ENCODE results near the gene LUM.

- TF ChIP-seq, protein P1, sequence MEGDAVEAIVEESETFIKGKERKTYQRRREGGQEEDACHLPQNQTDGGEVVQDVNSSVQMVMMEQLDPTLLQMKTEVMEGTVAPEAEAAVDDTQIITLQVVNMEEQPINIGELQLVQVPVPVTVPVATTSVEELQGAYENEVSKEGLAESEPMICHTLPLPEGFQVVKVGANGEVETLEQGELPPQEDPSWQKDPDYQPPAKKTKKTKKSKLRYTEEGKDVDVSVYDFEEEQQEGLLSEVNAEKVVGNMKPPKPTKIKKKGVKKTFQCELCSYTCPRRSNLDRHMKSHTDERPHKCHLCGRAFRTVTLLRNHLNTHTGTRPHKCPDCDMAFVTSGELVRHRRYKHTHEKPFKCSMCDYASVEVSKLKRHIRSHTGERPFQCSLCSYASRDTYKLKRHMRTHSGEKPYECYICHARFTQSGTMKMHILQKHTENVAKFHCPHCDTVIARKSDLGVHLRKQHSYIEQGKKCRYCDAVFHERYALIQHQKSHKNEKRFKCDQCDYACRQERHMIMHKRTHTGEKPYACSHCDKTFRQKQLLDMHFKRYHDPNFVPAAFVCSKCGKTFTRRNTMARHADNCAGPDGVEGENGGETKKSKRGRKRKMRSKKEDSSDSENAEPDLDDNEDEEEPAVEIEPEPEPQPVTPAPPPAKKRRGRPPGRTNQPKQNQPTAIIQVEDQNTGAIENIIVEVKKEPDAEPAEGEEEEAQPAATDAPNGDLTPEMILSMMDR (IDR thresholded peaks at IDR 0.05): no peak
- TF ChIP-seq POLR2A (IDR thresholded peaks at IDR 0.05): no peak
Measured at GRCh38 chr12:91056488-91056887, 54.8 kb downstream of the LUM start.

Measured in right lobe of liver (tissue), 4 donors.